B cell (primary cell): Measurements from ENCODE around the gene GASK1A. TPM values are rescaled to one million over a fixed set of nuclear protein-coding genes. Genes with fewer than 3 reads are reported as not detected.

ENCODE experiments used
- ATAC-seq: fragments of 200-7000 bp; cut with Tn5 transposase; one replicate; pipeline ENCODE4 v1.10.0; 2021; ENCODE audit warnings: low read depth, mild to moderate bottlenecking, moderate number of reproducible peaks, moderate library complexity
- CTCF ChIA-PET: fragments of 350-600 bp; sonication (Branson Sonifier 250); formaldehyde crosslinking; loops from one replicate; lab custom pipeline; 2021; ENCODE audit warnings: antibody characterized with exemption, inconsistent platforms; lab: Charles Lee
- POLR2A ChIA-PET: fragments of 350-600 bp; sonication (Branson Sonifier 250); formaldehyde crosslinking; loops from one replicate; lab custom pipeline; 2021; ENCODE audit warnings: antibody characterized with exemption; lab: Charles Lee
- DNase-seq: peaks from one replicate; pipeline ENCODE4 v3.0.0; 2013
- H2AFZ ChIP-seq: 2 replicates; pipeline ENCODE4 v1.6.1; 2012; ENCODE audit warnings: mild to moderate bottlenecking, low read depth, low read length; ENCODE audit not compliant: insufficient read depth, poor library complexity, severe bottlenecking
- H3K27ac ChIP-seq, 2 donors: 1 replicate in 1 of 2; 2 replicates in 1 of 2; pipeline ENCODE4 v1.5.1; 2012 to 2013; ENCODE audit warnings: low read length in 2 of 2, mild to moderate bottlenecking in 2 of 2, moderate library complexity in 1 of 2
- H3K27me3 ChIP-seq, 4 experiments: fragments of 200-600 bp in 1 of 4; sonication (generic) in 1 of 4; replicated peaks in 1 of 4; 1 replicate in 2 of 4; 2 replicates in 2 of 4; pipeline versions ENCODE4 v1.6.1 to v1.7.0; 2013 to 2016; ENCODE audit warnings: low read length in 3 of 4, mild to moderate bottlenecking in 2 of 4, mixed read lengths in 1 of 4, moderate library complexity in 1 of 4; ENCODE audit not compliant: insufficient read depth in 4 of 4, control insufficient read depth in 3 of 4; ENCODE audit errors: control extremely low read depth in 1 of 4
- H3K36me3 ChIP-seq, 2 experiments: replicated peaks in 1 of 2; 1 replicate in 1 of 2; 2 replicates in 1 of 2; pipeline versions ENCODE4 v1.6.1 to v1.7.1; 2013; ENCODE audit warnings: low read length in 1 of 2; ENCODE audit not compliant: insufficient read depth in 2 of 2, control insufficient read depth in 1 of 2; ENCODE audit errors: control extremely low read depth in 1 of 2, extremely low read depth in 1 of 2
- H3K4me1 ChIP-seq, 2 donors: fragments of 200-600 bp in 1 of 2; sonication (generic) in 1 of 2; 1 replicate in 1 of 2; 2 replicates in 1 of 2; pipeline versions ENCODE4 v1.5.1 to v1.6.1; 2013 to 2017; ENCODE audit warnings: low read length in 2 of 2; ENCODE audit not compliant: control insufficient read depth in 2 of 2, insufficient read depth in 2 of 2
- H3K4me2 ChIP-seq: replicated peaks from 2 replicates; pipeline ENCODE3; 2012; ENCODE audit warnings: mild to moderate bottlenecking, low read depth, low read length; ENCODE audit not compliant: poor library complexity, severe bottlenecking
- H3K4me3 ChIP-seq, 5 experiments: fragments of 200-600 bp in 1 of 5; sonication (generic) in 1 of 5; 1 replicate in 3 of 5; 2 replicates in 2 of 5; pipeline versions ENCODE4 v1.5.1 to v1.7.0; 2011 to 2016; ENCODE audit warnings: low read length in 4 of 5, mild to moderate bottlenecking in 4 of 5, low read depth in 2 of 5, control low read depth in 1 of 5, moderate library complexity in 1 of 5; ENCODE audit not compliant: insufficient read depth in 1 of 5; ENCODE audit errors: control extremely low read depth in 1 of 5, extremely low read depth in 1 of 5
- H3K79me2 ChIP-seq: fragments of 200-600 bp; sonication (generic); one replicate; pipeline ENCODE4 v1.6.0; 2016; ENCODE audit warnings: low read length; ENCODE audit not compliant: control insufficient read depth, insufficient read depth
- H3K9ac ChIP-seq: fragments of 200-600 bp; sonication (generic); 2 replicates; pipeline ENCODE4 v1.6.1; 2017; ENCODE audit warnings: mild to moderate bottlenecking, low read length, moderate library complexity
- H3K9me3 ChIP-seq, 3 donors: one replicate each; pipeline versions ENCODE4 v1.6.1 to v1.7.1; 2013; ENCODE audit warnings: low read length in 2 of 3; ENCODE audit not compliant: control insufficient read depth in 2 of 3, insufficient read depth in 1 of 3; ENCODE audit errors: control extremely low read depth in 1 of 3
- H4K20me1 ChIP-seq: 2 replicates; pipeline ENCODE4 v1.6.0; 2012; ENCODE audit warnings: mild to moderate bottlenecking, low read length; ENCODE audit not compliant: insufficient read depth, control insufficient read depth, poor library complexity, severe bottlenecking
- H3K27ac Mint-ChIP-seq: one replicate; pipeline ENCODE4 v1.8.0; 2021; ENCODE audit warnings: mixed read lengths
- H3K27me3 Mint-ChIP-seq: one replicate; pipeline ENCODE4 v1.8.0; 2021; ENCODE audit warnings: mixed read lengths
- H3K4me1 Mint-ChIP-seq: one replicate; pipeline ENCODE4 v1.8.0; 2021; ENCODE audit warnings: mixed read lengths
- H3K4me3 Mint-ChIP-seq: one replicate; pipeline ENCODE4 v1.8.0; 2021; ENCODE audit warnings: mixed read lengths
- H3K9me3 Mint-ChIP-seq: one replicate; pipeline ENCODE4 v1.8.0; 2022; ENCODE audit warnings: mixed read lengths; ENCODE audit not compliant: insufficient read depth
- CTCF ChIP-seq: fragments of 200-600 bp; IDR thresholded peaks from one replicate; pipeline ENCODE4 v1.8.0; 2022; ENCODE audit warnings: antibody characterized with exemption, mild to moderate bottlenecking
- EZH2 ChIP-seq: IDR thresholded peaks from 2 replicates; pipeline ENCODE4 v1.6.1; 2012; ENCODE audit warnings: borderline replicate concordance, low read depth, mild to moderate bottlenecking, moderate library complexity, low read length; ENCODE audit not compliant: insufficient read depth, poor library complexity, severe bottlenecking
- WGBS: methylation state at CpG from one replicate; pipeline ENCODE4 v1.1.5; 2013; ENCODE audit warnings: missing lambda C conversion rate; ENCODE audit not compliant: insufficient coverage; 5-methylcytosine and 5-hydroxymethylcytosine counted together
- intact Hi-C: fragments of 100-400 bp; cut with micrococcal nuclease; formaldehyde crosslinking; loops from one replicate; pipeline ENCODE4 v1.10.0; 2022
- polyA plus RNA-seq: library from polyadenylated mRNA; depleted of rRNA; stranded (reverse); fragments of >200 nt; gene quantifications from 2 replicates; pipeline ENCODE4 v1.2.3, GENCODE V29; 2012
- total RNA-seq, 2 donors: library from RNA; stranded (reverse); fragments of 120-200 nt in 1 of 2; gene quantifications; 1 replicate in 1 of 2; 2 replicates in 1 of 2; pipeline versions ENCODE4 v1.2.3 to v1.2.4, GENCODE V29; 2013 to 2022

The GASK1A gene
- total and polyA plus RNA-seq, 2 donors (not counting 1 experiment from before 2014, with no cell fraction given) = not detected

- no peak overlapping the region for H3K27ac ChIP-seq
- ChIA-PET POLR2A (no interaction called here), CTCF (no interaction called here)
Measured at GRCh38 chr3:43094381-43094780, 115.3 kb downstream of the GASK1A start.

GRCh38 chr3:43094851-43095250 lies 115.7 kb downstream of the GASK1A start:
- Histone ChIP-seq H3K9ac (no peak overlapping the region), H3K79me2 (peaks cover 2% of the 10 kb centered on the region), H3K9me3 (no peaks in the 10 kb centered on the region), H3K36me3 (no peaks in the 10 kb centered on the region), H2AFZ (no peak overlapping the region), H3K4me2 (no peak overlapping the region), H3K27me3 (no peaks in the 10 kb centered on the region), H3K27ac (no peak overlapping the region), H3K4me1 (no peaks in the 10 kb centered on the region), H4K20me1 (no peaks in the 10 kb centered on the region), H3K4me3 (no peak overlapping the region)
- peaks cover 7% of the 10 kb centered on the region for H3K4me1 Mint-ChIP-seq
- H3K27ac Mint-ChIP-seq = no peak overlapping the region
- ChIA-PET CTCF (no interaction called here), POLR2A (no interaction called here)
- no peaks in the 10 kb centered on the region for H3K27me3 Mint-ChIP-seq
- no peak for TF ChIP-seq EZH2
- no peak for TF ChIP-seq CTCF
- intact Hi-C loops = no loop called here
- no peak overlapping the region for H3K4me3 Mint-ChIP-seq
- DNase-seq (no peak), ATAC-seq (no peak)
- WGBS = 90% methylated on average over 4 of the region's 4 CpGs
- H3K9me3 Mint-ChIP-seq = no peaks in the 10 kb centered on the region

More at GRCh38 chr3:43094381-43094780, 115.3 kb downstream of the GASK1A start:
- Histone ChIP-seq H4K20me1 (no peaks in the 10 kb centered on the region), H3K27me3 (no peaks in the 10 kb centered on the region), H3K4me2 (no peak overlapping the region), H3K79me2 (peaks cover 2% of the 10 kb centered on the region), H3K4me1 (no peaks in the 10 kb centered on the region), H3K4me3 (no peak overlapping the region), H3K9ac (no peak overlapping the region), H2AFZ (no peak overlapping the region), H3K9me3 (no peaks in the 10 kb centered on the region), H3K36me3 (no peaks in the 10 kb centered on the region)
- H3K27ac Mint-ChIP-seq = no peak overlapping the region
- TF ChIP-seq EZH2 = no peak
- no peak for TF ChIP-seq CTCF
- ATAC-seq (no peak), DNase-seq (no peak)
- H3K4me3 Mint-ChIP-seq = no peak overlapping the region
- H3K4me1 Mint-ChIP-seq = peaks cover 7% of the 10 kb centered on the region
- no peaks in the 10 kb centered on the region for H3K9me3 Mint-ChIP-seq
- intact Hi-C loops = no loop called here
- H3K27me3 Mint-ChIP-seq = no peaks in the 10 kb centered on the region
- WGBS = 97% methylated on average over 2 of the region's 2 CpGs
